HG03457 (cell line): ENCODE results near the gene MYO1C.
"Not testable (repeated sequence)": the region's sequence is repeated elsewhere in the genome, so short reads cannot be mapped to it uniquely, and the experiment has no call there.

Experiments
- ATAC-seq: cut with Tn5 transposase; IDR thresholded peaks from one replicate; pipeline ENCODE4 v1.9.1; 2021; ENCODE audit warnings: moderate number of reproducible peaks; ENCODE audit not compliant: unreplicated experiment

Gene MYO1C

DNA sequence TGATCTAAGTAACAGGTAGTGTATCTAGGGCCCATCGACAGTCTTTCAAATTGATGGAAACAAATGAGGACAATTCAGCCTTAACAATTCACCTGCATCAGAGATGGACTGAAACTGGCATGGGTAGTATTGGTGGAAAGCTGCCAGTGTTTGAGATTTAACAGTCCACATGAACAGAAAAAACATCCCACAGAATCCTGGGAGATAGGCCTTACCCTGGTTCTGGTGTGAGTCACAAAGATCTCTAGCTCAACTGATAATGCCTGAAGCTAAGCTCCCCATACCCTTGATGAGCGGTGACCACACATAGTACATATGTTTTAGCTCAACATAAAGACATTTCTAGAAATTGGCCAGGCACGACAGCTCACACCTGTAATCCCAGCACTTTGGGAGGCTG, 58.3 kb downstream of the MYO1C start:
- no peak for ATAC-seq

DNA sequence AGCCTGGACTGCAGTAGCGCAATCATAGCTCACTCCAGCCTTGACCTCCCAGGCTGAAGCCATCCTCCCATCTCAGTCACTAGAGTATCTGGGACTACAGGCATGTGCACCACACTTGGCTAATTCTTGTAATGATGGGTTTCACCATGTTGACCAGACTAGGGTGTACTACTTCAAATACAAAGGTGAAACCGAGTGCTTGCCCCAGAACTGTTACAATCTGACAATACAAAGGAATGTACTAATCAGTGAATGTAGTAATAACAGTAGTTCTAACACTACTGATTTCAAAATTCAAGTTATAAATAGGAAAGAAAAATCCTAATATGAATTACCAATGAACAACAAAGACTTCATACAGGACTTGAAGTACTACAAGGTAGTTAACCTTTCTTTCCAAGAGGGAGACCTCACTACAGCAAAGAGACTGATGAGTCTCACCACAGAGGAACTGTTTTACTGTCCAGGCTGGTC, 60.8 kb downstream of the MYO1C start:
- ATAC-seq: no peak

DNA sequence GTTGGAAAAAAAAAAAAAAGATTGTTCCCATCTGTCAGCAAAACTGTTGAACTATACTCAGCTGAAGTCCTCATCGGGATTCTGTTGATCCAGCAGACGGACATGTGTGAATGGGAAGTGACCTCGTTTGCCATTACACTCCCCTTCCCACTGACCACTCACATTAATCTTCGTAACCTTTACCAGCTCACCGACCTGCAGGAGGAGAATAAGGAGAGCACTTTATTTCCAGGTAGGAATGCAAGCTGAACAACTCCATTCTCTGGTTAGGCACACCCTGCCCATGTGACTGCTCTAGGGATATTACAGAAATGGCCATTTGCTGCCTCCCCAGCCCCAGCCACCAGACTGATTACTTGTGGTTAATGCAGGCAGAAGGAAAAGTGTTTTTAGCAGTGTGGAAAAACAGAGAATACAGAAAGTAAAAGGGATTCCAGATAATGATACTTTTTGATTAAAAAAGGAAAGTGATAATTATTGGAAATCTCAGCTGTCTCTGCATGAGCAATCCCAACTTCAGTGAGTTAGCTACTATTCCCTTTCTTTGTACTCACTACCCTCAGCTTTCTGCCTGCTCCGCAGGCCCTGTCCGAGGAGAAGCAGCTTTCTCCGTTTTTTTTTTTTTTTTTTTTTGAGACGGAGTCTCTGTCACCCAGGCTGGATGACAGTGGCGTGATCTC, 68.9 kb downstream of the MYO1C start:
- ATAC-seq: no peak

DNA sequence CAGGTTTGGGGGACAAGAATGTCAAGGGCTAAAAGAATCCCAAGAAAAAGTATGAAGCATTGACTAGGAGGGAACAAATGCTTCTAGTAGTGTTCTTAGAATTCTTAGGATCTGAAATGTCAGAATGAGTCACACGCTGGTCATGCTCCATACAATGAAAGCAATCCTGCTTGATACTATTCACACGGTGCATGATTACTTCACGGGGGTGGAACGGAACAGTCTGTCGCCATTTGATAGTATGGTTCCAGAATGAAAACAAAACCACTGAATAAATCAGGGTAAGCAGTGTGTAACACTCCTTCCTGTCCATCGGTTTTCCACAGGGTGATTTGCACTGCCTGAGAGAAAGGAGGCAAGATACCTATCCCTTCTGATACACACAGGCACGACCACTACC, 69.6 kb downstream of the MYO1C start:
- no peak for ATAC-seq

DNA sequence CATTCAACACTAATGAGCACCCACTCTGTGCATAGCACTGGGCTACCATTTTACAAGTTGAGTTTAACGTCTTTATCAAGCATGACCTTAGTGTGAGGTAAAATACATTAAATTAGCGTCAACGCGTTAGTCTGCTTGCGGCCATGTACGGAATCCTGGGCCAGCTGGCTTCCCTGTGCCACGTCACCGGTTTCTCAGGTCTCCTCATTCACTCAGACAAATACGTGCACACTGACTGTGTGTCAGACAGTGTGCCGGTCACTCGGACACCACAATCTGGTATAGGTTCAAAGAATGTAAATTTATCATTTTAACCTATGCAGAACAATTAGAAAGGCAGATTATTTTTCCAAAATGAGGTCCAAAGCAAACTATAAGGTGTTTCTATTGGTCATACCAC, 71.0 kb downstream of the MYO1C start:
- ATAC-seq: no peak

DNA sequence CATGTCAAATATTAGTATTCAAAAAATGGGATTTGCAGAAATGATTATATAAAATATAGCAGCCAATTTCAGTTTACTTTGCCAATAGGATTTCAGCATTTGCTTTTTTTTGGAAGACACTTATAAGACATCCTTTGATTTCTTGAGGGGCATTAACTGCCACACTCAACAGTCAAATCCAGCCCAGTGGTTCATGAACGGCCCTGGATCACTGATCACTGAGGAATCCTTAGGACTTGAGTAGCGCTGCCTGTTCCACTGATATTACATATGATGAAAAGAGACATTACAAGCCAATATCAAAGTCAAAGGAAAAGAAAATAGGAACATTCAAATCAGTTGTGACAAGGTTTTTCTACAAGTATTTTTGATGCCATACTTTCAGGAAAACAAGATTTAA, 71.5 kb downstream of the MYO1C start:
- ATAC-seq: no peak

DNA sequence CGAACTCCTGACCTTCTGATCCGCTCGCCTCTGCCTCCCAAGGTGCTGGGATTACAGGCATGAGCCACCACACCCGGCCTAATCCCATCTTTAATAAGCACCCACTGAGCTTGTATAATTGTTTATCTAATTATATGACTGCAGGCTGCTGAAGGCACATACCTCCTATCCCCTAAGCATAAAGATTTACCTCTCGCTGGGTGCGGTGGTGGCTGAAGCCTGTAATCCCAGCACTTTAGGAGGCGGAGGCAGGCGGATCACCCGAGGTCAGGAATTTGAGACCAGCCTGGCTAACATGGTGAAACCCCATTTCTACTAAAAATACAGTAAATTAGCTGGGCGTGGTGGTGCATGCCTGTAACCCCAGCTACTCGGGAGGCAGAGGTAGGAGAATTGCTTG, 72.3 kb downstream of the MYO1C start:
- ATAC-seq: no peak

DNA sequence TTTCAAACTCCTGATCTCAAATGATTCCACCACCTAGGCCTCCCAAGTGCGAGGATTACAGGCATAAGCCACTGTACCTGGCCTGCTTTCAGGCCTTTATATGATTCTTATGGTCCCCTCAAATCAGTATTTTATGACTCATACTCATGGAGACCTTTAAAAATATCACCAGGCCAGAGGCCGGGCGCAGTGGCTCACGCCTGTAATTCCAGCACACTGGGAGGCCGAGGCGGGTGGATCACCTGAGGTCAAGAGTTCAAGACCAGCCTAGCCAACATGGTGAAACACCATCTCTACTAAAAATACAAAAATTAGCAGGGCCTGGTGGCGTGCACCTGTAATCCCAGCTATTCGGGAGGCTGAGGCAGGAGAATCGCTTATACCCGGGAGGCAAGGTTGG, 74.0 kb downstream of the MYO1C start:
- ATAC-seq: not testable (repeated sequence)

DNA sequence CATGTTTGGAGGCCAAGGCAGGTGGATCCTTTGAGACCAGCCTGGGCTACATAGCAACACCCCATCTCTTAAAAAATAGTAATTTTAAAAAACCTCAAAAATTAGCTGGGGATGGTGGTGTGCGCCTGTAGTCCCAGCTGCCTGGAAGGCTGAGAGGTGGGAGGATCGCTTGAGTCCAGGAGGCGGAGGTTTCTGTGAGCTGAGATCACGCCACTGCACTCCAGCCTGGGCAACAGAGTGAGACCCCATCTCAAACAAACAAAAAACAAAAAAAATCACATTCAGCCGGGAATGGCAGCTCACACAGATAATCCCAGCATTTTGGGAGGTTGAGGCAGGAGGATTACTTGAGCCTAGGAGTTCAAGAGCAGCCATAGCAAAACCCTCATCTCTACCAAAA, 76.1 kb downstream of the MYO1C start:
- ATAC-seq: no peak

DNA sequence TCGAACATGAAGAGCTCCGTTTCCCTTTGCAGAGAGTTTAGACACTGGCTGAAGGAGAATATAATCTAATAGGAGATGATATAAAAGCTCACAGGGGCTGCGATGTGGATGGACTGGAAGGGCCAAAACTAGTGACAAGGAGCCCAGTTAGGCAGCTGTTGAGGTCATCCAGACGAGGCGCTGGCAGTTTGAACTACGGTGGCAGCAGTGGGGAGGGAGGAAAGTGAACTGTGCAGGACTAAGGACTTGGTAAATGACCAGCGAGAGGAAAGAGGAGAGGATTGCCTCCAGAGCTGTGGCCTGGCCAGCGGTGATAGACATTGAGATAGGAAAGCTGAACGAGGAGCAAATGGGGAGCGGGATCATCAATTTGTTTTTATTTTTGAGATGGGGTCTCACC, 77.9 kb downstream of the MYO1C start:
- no peak for ATAC-seq
